ENCODE results near the gene KLHDC8A. TPM values are rescaled to one million over a fixed set of nuclear protein-coding genes. Genes with fewer than 3 reads are reported as not detected.

KLHDC8A gene
- total RNA-seq, 1 experiment from 2014 or later = 0.49 TPM

DNA sequence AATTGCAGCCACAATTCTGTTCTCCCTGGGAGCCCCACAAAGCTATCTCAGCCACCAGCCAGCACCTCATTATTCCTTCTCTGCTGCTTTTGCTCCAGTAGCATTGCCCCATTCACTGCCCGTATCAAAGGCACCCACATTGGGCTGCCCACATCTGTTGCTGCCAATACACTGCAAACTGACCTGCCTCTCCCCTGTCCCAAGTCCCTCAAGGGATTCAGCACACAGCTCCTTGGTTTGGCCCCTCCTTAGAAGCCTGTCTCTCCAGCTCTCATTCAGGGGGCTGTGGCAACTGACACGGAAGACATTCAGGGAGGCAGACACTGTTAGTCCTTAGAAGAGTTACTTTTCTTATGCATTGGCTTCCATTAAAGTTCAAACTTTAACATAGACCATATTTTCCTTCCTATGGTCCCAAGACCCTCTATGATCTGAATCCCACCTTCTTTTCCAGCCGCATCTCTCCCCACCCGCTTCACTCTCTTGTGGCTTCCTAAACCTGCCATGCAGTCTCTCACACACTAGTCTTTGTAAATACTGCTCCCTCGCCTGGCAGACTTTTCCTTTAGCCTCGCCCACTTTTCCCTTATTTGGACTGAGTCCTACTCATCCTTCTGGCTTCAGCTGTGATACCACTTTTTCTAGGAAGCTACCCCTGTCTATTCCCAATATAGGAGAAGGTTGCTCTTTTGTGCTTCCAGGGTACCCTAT, 19.3 kb upstream of the KLHDC8A start:
- no TSS peak for BruUV-seq (replicated peaks)
- POLR2A ChIA-PET = no interaction called here
- H3K4me2 ChIP-seq (ENCODE audit: low read length) = peak overlapping the region; percentile 57

DNA sequence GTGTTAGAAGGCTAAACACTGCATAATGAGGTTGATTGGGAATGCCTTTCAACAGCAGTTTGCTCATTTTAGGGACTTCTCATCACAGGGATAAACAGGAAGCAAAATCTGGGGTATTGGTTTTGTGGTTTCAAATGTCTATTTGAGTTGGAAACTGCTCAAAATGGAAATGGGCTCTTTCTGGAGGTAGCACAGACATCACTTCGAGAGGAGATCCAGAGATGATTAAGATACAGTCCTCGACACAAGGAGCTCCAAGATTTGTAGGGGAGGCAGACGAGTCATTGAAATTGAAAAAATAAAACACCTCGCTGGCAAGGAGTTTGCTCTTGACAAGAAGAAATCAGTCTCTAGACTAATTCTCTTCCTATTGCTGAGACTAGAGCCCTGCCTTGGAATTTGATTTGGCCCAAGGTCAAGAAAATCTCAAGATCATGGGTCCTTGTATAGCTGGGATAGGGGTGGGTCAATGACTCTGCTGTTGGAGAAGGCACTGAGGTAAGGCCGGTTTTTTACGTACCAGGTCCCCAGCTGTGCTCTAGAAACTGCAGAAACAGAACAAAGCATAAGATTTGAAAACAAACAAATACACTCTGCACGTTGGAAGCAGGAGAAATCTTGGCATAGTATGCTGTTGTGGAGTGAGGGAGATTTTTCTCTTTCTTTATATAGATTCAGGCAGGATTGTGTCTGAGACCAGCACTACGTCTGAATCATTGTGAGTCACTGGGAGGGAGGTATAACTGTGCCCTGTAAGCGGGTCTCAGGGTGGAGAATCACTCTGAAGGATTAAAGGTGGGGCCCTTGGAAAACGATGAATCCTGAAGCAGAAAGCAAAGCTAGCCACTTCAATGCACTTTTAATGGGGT, 17.7 kb upstream of the KLHDC8A start:
- peak; percentile 78 for ATAC-seq
- H3K4me1 ChIP-seq (ENCODE audit: control insufficient read depth in 1 of 2, insufficient read depth in 2 of 2, low read length in 2 of 2) = peaks cover 30 to 39% of the 10 kb centered on the region in 2 experiments
- ChIA-PET RAD21 (ENCODE audit: low non-redundant PET in 1 of 2, low total read pairs in 2 of 2, uncharacterized antibody in 2 of 2, unreplicated experiment in 2 of 2) (interaction anchor here in 1 of 2 experiments (0.7 kb wide), 1 partner anchor 34 kb away, joined by 4 read pairs; no protein-coding TSS in a partner anchor), CTCF (interaction anchor here (1.6 to 1.8 kb wide), 2 partner anchors 20 to 101 kb away, joined by 5 to 7 read pairs; no protein-coding TSS in a partner anchor), POLR2A (no interaction called here)
- no peaks in the 10 kb centered on the region for H3K9me2 ChIP-seq (ENCODE audit: insufficient read depth)
- BruUV-seq (replicated peaks) = no TSS peak
- peak overlapping the region; percentile 99 for H2AFZ ChIP-seq (ENCODE audit: low read depth, low read length, poor library complexity, severe bottlenecking)
- H3K4me3 ChIP-seq (replicated peaks in 1 of 2; ENCODE audit: low read depth in 1 of 2, low read length in 2 of 2) = peak overlapping the region in 1 of 2 experiments; percentile 47; a peak in 2 of 4 replicates
- peak overlapping the region; percentile 45 for H3K27ac ChIP-seq (ENCODE audit: low read depth, low read length)
- H3K9ac ChIP-seq (ENCODE audit: low read length) = peak overlapping the region; percentile 23
- H3K79me2 ChIP-seq (ENCODE audit: insufficient read depth, low read length) = no peaks in the 10 kb centered on the region
- no peaks in the 10 kb centered on the region for H4K20me1 ChIP-seq (ENCODE audit: insufficient read depth)
- no peaks in the 10 kb centered on the region for H3K27me3 ChIP-seq (ENCODE audit: insufficient read depth, low read length)
- peak; percentile 40 for DNase-seq (ENCODE audit: low read depth, low spot score)
- H3K4me2 ChIP-seq (ENCODE audit: low read length) = peak overlapping the region; percentile 79
- intact Hi-C loops (cut with micrococcal nuclease) = no loop called here
- H3K36me3 ChIP-seq (ENCODE audit: control insufficient read depth in 1 of 2, insufficient read depth in 2 of 2, low read length in 2 of 2) = no peaks in the 10 kb centered on the region
- no peaks in the 10 kb centered on the region for H3K9me3 ChIP-seq (ENCODE audit: control insufficient read depth in 1 of 2, insufficient read depth in 1 of 2, low read depth in 1 of 2, low read length in 2 of 2)
- no peak for TF ChIP-seq SIN3A (IDR thresholded peaks at IDR 0.05; ENCODE audit: low read depth)
- TF ChIP-seq, protein P1, sequence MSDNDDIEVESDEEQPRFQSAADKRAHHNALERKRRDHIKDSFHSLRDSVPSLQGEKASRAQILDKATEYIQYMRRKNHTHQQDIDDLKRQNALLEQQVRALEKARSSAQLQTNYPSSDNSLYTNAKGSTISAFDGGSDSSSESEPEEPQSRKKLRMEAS (IDR thresholded peaks at IDR 0.05) = 0 out of 2 replicates have a peak, but pooled peaks have one; percentile 27
- TF ChIP-seq, protein P2, sequence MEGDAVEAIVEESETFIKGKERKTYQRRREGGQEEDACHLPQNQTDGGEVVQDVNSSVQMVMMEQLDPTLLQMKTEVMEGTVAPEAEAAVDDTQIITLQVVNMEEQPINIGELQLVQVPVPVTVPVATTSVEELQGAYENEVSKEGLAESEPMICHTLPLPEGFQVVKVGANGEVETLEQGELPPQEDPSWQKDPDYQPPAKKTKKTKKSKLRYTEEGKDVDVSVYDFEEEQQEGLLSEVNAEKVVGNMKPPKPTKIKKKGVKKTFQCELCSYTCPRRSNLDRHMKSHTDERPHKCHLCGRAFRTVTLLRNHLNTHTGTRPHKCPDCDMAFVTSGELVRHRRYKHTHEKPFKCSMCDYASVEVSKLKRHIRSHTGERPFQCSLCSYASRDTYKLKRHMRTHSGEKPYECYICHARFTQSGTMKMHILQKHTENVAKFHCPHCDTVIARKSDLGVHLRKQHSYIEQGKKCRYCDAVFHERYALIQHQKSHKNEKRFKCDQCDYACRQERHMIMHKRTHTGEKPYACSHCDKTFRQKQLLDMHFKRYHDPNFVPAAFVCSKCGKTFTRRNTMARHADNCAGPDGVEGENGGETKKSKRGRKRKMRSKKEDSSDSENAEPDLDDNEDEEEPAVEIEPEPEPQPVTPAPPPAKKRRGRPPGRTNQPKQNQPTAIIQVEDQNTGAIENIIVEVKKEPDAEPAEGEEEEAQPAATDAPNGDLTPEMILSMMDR (IDR thresholded peaks at IDR 0.05 in 2 of 3, conservative IDR thresholded peaks at IDR 0.05 in 1 of 3; ENCODE audit: borderline replicate concordance in 1 of 3, insufficient read depth in 1 of 3, low read depth in 2 of 3, low read length in 2 of 3) = no peak
- TF ChIP-seq ZNF274 (IDR thresholded peaks at IDR 0.05; ENCODE audit: low read depth, low read length) = no peak
- TF ChIP-seq, protein P3, sequence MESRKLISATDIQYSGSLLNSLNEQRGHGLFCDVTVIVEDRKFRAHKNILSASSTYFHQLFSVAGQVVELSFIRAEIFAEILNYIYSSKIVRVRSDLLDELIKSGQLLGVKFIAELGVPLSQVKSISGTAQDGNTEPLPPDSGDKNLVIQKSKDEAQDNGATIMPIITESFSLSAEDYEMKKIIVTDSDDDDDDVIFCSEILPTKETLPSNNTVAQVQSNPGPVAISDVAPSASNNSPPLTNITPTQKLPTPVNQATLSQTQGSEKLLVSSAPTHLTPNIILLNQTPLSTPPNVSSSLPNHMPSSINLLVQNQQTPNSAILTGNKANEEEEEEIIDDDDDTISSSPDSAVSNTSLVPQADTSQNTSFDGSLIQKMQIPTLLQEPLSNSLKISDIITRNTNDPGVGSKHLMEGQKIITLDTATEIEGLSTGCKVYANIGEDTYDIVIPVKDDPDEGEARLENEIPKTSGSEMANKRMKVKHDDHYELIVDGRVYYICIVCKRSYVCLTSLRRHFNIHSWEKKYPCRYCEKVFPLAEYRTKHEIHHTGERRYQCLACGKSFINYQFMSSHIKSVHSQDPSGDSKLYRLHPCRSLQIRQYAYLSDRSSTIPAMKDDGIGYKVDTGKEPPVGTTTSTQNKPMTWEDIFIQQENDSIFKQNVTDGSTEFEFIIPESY (IDR thresholded peaks at IDR 0.05; ENCODE audit: extremely low read depth, insufficient replicate concordance, low read length) = no peak
- TF ChIP-seq EZH2 (IDR thresholded peaks at IDR 0.05) = no peak
- peak; percentile 48; the same call in 1 of the 2 replicates for TF ChIP-seq SRF (IDR thresholded peaks at IDR 0.05; ENCODE audit: low read depth)
- TF ChIP-seq EZH2phosphoT487 (IDR thresholded peaks at IDR 0.05; ENCODE audit: borderline replicate concordance) = no peak
- no peak for TF ChIP-seq TCF7L2 (IDR thresholded peaks at IDR 0.05; ENCODE audit: borderline replicate concordance, extremely low read depth, insufficient read depth, insufficient read length)

More for the DNA sequence above, 19.3 kb upstream of the KLHDC8A start:
- Histone ChIP-seq H3K36me3 (ENCODE audit: control insufficient read depth in 1 of 2, insufficient read depth in 2 of 2, low read length in 2 of 2) (no peaks in the 10 kb centered on the region), H3K27ac (ENCODE audit: low read depth, low read length) (no peak overlapping the region), H3K79me2 (ENCODE audit: insufficient read depth, low read length) (no peaks in the 10 kb centered on the region), H3K9ac (ENCODE audit: low read length) (no peak overlapping the region), H2AFZ (ENCODE audit: low read depth, low read length, poor library complexity, severe bottlenecking) (peak overlapping the region; percentile 66), H3K9me3 (ENCODE audit: control insufficient read depth in 1 of 2, insufficient read depth in 1 of 2, low read depth in 1 of 2, low read length in 2 of 2) (no peaks in the 10 kb centered on the region), H3K9me2 (ENCODE audit: insufficient read depth) (no peaks in the 10 kb centered on the region), H3K27me3 (ENCODE audit: insufficient read depth, low read length) (no peaks in the 10 kb centered on the region), H3K4me3 (replicated peaks in 1 of 2; ENCODE audit: low read depth in 1 of 2, low read length in 2 of 2) (no peak overlapping the region), H3K4me1 (ENCODE audit: control insufficient read depth in 1 of 2, insufficient read depth in 2 of 2, low read length in 2 of 2) (peaks cover 30 to 39% of the 10 kb centered on the region in 2 experiments), H4K20me1 (ENCODE audit: insufficient read depth) (no peaks in the 10 kb centered on the region)
- intact Hi-C loops (cut with micrococcal nuclease) = no loop called here
- ChIA-PET RAD21 (ENCODE audit: low non-redundant PET in 1 of 2, low total read pairs in 2 of 2, uncharacterized antibody in 2 of 2, unreplicated experiment in 2 of 2) (no interaction called here), CTCF (interaction anchor here (0.6 to 1.8 kb wide), 5 partner anchors 22 to 282 kb away, joined by 3 to 6 read pairs (median 3); no protein-coding TSS in a partner anchor)
- DNase-seq (ENCODE audit: low read depth, low spot score) (peak; percentile 16), ATAC-seq (peak; percentile 80)
- peak; percentile 98 for TF ChIP-seq SRF (IDR thresholded peaks at IDR 0.05; ENCODE audit: low read depth)
- TF ChIP-seq ELF1 (IDR thresholded peaks at IDR 0.05; ENCODE audit: borderline replicate concordance, low read depth) = no peak
- TF ChIP-seq, protein P4, sequence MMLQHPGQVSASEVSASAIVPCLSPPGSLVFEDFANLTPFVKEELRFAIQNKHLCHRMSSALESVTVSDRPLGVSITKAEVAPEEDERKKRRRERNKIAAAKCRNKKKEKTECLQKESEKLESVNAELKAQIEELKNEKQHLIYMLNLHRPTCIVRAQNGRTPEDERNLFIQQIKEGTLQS (IDR thresholded peaks at IDR 0.05) = no peak
